GM18526 (cell line): ENCODE data around the gene PDCL3.

Experiments
- POLR2A ChIP-seq: IDR thresholded peaks from 3 replicates; pipeline ENCODE4 v1.6.1; 2011; ENCODE audit not compliant: insufficient read length; ENCODE audit errors: extremely low read depth

PDCL3 gene

GRCh38 chr2:100614455-100615000 lies 51.7 kb downstream of the PDCL3 start:
- no peak for TF ChIP-seq POLR2A

- no peak for TF ChIP-seq POLR2A
Measured at GRCh38 chr2:100615471-100615870, 52.7 kb downstream of the PDCL3 start.

GRCh38 chr2:100615886-100616285 lies 53.1 kb downstream of the PDCL3 start:
- no peak for TF ChIP-seq POLR2A

GRCh38 chr2:100616841-100617390 lies 54.1 kb downstream of the PDCL3 start:
- no peak for TF ChIP-seq POLR2A

- TF ChIP-seq POLR2A: no peak
Measured at GRCh38 chr2:100619951-100620350, 57.2 kb downstream of the PDCL3 start.

- no peak for TF ChIP-seq POLR2A
Measured at GRCh38 chr2:100620481-100620880, 57.7 kb downstream of the PDCL3 start.

GRCh38 chr2:100621371-100621951 lies 58.7 kb downstream of the PDCL3 start:
- no peak for TF ChIP-seq POLR2A

- TF ChIP-seq POLR2A: no peak
Measured at GRCh38 chr2:100623033-100623715, 60.4 kb downstream of the PDCL3 start.

GRCh38 chr2:100623930-100624329 lies 61.1 kb downstream of the PDCL3 start:
- no peak for TF ChIP-seq POLR2A

GRCh38 chr2:100624536-100624935 lies 61.7 kb downstream of the PDCL3 start:
- TF ChIP-seq POLR2A: no peak

GRCh38 chr2:100625717-100626116 lies 62.9 kb downstream of the PDCL3 start:
- no peak for TF ChIP-seq POLR2A
